ENCODE data around the gene SSH3. TPM values are rescaled to one million over a fixed set of nuclear protein-coding genes. Genes with fewer than 3 reads are reported as not detected.
A peak's percentile ranks its signal among the peaks of the same experiment; 100 is the strongest.

Gene SSH3
- polyA plus RNA-seq, 1 donor = 17.6 TPM

DNA sequence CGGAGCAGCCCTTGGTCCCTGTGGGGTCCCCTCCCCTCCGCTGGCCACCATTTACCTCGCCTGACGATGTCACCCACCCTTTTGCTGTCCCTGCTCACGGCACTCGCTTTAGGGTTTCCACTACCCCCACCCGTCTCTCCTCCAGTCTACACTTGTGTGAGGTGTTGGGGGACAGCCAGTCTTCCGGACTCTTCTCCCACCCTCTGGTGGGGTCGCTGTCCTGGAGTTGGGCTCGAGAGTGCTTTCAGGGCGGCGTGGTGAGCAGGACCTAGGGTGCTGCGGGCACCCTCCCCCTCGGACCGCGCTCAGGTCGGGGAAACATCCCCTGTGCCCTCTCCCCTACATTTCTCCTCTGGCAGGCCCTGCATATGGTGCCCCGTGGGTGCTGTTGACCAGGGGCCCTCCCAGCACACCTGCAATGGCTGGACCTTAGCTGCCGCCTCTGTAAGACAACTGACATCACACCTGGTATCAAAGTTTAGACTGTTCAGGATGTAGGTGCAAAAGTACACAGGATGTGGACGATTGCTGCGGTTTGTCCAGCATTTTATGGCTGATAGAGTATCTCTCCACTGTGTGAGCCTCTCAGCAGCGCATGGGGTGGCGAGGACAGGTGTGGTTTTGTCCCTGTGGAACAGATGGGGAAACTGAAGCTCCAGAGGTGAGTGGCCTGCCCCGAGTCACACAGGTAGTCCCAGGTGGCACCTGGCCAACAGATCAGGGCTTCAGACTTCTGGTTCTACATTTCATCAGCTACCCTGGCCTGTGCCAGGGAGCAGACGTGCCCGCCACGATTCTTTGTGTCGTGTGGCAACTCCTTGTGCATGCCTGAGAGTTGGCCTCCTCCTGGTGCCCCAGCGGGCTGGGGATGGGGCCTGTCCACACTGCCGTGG, 35.9 kb upstream of the SSH3 start:
- no peak for DNase-seq (ENCODE audit: low read depth)

DNA sequence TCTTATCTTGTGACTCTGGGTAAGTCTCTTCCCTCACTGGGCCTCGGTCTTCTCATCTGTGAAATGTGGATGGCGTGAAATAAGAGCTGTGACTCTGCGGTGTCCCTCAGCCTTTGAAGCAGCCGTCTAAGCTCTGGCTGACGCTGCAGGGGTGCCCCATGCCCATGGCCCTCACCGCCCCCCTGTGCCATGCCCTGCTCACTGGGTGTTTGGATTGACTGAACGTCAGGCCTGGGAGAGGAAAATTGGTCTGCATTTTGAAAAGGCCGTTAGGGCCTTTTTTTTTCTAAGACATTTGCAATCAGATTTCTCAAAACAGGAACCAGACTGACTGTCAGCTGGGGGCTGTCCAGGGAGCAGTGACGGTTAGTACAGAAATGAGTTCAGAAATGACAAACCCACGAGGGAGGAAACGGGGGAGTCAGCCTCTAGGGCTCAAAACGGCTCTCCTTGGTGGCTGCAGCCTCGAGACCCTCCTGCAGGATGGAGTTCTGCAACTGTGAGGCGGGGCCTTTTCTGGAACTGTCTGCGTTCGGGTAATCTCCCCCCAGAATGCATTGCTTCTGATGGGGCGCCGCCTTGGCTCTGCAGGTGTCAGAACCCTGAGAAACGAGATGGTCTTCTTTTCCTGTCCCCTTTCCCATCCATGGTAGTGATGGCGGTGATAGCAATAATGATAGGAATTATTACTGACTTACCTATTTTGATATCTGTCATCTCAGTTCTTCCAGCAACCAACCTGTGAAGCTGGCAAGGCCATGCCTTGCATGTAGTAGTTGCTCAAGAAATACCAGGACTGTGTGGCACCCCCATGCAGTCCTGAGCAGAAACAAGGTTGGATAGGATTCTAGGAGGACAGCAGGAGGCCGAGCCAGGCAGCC, 35.0 kb upstream of the SSH3 start:
- no peak for DNase-seq (ENCODE audit: low read depth)

DNA sequence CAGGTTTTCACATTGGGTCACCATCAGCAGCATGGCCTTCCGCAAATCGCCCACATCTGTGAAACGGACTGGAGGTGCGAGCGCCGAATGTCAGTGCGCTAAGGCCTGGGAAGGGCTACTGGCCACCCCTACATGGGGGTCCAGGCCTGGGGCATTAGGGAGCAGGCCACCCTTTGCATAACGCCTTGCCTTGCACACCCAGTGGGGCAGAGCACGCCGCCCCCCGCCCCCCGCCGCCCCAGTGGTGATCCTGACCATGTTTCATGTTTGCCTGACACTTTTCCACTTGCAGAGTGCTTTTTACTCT, 34.4 kb upstream of the SSH3 start:
- no peak for DNase-seq (ENCODE audit: low read depth)

DNA sequence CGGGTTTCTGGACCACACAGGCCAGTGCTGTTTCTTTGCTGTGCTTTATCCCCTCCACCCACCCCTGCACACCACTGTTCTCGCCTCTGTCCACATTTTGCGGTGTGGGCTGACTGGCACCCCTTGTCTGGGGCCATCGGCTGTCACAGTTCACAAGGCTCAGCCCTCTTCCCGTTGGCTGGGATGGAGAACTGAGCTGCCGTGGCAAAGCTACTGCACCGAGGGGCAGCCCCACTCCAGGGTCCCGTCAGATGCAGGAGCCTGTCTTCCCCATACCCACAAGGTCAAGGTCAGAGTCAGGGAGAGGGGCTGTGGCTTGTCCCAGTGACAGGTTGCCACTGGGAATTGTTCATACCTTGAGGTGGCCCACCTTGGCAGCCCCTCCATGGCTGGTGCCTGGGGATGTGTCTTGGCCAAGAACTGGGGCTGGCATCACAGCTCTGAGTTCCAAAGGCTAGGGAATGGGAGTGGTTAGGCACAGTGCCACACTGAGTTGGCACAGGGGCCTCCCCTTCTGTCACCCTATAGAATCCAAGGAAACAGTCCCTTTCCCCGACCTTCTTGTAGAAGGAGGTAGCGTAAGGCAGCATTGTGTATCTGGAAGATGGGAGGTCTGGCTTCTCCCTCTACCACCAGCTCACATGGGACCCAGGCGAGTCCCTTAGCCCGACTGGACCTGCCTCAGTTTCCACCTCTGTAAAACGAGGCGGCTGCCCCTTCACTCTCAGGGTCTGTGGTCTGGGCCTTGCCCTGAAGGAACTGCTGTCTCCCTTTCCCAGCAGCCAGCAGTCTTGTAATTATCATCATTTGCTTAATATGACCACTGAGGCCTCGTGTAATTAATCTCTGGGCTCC, 33.7 kb upstream of the SSH3 start:
- DNase-seq (ENCODE audit: low read depth) = no peak

DNA sequence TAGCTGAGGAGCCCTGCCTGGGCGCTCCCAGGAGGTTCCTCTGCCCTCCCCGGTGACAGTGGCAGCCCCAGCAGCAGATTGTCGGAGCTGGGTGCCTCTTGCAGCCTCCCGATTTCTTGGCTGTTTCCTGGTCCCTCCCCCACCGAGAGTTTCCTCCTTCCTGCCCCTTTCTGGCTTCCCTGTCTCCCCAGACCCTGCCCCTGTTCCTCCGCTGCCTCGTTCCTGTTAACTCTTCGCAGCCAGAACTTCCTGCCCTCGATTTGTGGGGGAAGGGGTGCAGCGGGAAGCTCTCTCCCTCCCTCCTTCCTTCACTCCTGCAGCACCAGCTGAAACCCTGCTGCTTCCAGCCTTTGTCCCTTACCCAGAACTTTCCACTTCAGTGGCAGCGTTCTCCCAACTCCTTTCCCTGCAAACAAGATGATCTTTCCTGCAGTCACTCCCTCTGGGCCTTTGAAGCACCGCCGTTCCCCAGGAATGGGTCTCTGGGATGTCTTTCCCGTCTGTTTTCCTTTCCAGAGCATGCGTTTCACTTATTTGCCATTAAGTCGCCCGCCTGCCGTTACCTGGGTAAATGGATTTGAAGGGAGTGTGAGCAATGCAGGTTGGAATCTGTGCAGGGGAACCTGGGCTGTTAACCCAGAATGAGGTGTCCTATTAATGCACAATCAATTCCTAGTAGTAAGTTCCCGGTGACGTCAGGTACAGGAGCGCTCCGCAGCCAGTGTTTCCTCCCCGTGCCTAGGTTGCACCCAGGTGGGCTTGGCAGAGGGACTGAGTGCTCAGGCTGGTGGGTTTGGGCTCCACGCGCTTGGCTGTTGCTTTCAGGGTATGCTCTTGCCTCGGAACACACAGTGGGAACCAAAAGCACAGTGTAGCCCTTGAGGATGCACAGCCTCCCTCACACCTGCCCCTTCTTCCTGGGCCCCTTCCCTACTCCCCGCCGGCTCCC, 32.8 kb upstream of the SSH3 start:
- DNase-seq (ENCODE audit: low read depth) = peak; percentile 36

DNA sequence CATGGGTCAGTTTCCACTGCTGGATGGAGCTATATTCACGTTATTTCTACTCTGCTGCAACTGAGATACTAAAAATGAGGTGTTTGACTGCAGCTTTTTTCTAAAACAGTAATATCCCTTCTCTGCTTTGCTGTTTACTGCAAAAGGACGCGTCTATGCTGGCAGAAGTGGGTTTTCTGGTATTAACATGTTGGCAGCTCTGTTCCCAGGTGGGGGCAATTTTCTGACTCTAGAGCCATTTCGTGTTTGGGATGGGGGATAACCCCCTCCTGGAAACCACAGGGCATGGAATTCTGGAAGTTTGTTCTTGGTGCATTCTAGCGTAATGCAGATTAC, 32.2 kb upstream of the SSH3 start:
- DNase-seq (ENCODE audit: low read depth) = no peak

DNA sequence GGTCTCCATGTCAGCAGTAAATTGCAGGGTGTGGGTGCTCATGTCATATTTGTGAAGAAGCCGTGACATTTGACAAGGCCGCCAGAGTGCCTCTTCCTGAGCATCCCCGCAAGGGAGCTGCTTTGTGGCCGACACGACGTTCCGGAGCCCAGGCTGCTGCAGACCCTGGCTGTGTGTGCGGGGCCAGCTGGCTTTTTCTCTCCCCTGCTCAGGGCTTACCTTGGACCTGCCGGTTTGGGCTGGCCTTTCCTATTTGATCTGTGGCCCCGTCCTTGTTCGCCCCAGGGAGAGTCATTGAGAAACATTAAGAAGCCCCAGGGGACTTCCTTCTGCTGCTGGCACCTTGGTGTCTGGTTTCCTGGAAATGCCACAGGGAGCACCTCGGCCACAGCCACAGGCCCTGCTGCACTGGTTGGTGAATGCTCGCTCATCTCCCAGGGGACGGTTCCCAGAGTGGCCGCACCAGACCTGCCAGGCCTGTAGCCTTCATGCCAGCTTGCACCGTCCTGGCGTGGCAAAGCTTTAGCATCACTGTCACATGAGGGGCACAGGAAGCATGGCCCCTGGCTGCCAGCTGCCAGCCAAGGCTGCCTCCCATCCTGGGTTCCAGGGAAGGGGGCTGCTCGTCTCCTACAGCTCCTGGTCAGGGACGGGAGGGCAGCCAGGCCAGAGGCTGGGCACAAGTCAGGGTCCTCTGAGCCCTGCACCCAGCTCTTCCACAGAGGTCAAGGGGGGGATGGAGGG, 31.6 kb upstream of the SSH3 start:
- DNase-seq (ENCODE audit: low read depth) = no peak

DNA sequence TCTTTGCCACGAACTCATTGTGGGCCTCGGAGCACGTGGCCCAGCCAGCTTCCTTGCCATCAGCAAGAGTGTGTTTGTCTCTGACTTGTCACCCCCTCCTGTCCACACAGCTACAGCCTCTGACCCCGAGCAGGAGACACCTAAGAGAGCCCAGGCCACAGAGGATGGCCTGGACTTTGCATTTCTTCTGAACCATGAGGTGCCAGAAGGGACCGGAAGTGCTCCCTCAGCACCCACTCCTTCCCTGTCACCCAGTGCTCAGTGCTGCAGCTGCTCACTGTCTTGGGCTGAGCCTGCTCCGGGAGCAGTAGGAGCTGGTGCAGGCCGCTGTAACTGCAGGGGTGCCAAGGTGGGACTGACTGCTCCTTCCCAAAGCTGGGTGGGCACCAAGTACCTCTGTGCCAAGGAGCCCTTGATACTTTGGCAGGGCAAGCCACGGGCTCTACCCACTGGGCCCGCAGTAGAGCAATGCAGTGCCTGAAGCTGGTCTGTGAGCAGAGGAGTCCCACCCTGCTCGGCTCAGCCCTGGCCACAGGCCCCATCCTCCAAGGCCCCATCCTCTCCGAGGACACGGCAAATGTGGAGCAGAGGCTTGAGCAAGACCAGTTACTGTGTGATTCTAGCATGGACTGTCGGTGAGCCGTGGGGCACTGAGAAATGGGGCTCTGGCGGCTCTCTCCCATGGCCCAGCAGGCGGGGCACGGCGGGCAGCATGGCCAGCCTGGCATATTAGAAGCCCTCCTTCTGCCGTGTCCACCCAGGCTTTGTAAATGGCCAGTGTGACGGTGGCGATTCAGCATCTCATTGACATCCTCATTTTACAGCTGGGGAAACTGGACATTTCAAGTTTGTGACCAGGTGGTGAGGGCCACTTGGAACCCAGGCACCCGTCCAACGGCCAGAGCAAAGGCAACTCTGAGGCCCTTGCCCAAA, 30.7 kb upstream of the SSH3 start:
- DNase-seq (ENCODE audit: low read depth) = no peak

DNA sequence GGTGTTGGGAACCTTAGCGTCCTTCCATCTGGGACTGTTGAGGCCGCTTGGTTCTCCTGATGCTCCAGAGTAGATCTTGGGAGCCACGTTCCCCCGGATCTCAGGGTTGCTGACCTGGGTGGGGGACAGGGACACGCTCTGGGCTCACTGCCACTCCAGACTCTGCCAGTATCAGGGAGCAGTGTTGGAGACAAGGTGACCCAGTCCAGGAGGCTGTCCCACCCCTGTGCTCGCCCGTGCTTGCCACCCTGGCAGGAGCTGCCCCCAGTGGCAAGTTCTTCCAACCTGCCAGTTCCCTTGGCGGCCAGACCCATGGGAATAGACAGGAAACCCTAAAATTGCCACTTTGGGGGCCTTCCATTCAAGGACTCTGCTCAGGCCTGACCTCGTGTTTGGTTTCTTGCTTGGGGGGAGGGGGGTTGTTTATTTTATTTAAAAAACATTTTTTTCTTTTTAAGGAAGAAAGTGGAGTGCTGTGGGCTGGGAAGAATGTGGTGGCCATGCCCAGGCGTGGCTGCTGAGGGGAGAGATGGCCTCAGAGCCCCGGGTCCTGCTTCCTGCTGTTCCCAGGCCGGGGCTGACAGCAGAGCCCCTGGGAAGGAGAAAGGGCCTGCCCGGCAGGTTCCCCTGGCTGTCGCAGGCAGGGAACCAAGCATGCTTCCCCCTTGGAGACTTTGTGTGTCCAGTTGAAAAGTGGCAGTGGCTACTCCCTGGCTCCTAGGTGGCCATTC, 29.9 kb upstream of the SSH3 start:
- no peak for DNase-seq (ENCODE audit: low read depth)

DNA sequence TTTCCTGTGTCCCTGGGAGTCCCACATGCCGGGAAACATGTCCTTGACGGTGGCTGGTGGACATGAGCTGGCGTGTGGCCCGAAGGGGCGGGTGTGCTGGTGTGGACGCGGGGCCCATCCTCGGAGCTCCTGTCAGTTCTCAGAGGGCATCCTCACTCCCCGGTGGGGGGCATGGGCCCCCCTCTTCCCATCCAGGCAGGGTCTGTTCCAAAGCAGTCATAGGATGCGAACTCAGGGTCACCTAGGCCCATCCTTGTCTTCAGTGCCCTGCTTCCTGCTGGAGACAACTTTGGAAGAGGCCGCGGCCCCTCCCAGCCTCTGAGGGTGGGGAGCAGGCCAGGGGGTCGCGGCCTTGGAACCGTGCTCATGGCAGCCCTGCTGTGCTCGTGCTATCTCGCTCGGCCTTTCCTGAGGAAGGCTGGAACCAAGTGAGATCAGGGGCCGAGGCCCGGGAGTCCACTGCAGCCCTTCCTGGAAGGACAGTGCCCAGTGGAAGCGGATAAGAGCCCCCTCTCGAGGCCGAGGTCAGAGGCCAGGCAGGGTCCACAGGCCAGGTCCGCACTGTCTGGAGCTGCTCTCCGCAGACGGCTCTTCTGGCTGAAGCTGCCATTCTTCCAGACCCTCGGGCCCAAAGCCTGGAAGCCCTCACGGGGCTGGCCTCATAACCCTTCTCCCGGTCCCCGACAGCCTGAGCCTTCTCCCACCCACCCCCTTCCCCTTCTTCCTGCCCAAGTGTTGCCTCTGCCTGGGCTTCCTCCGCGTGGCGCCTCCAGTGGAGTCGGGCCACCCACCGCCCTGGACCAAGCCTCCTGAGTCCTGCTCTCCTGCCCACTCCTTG, 28.3 kb upstream of the SSH3 start:
- DNase-seq (ENCODE audit: low read depth) = no peak

DNA sequence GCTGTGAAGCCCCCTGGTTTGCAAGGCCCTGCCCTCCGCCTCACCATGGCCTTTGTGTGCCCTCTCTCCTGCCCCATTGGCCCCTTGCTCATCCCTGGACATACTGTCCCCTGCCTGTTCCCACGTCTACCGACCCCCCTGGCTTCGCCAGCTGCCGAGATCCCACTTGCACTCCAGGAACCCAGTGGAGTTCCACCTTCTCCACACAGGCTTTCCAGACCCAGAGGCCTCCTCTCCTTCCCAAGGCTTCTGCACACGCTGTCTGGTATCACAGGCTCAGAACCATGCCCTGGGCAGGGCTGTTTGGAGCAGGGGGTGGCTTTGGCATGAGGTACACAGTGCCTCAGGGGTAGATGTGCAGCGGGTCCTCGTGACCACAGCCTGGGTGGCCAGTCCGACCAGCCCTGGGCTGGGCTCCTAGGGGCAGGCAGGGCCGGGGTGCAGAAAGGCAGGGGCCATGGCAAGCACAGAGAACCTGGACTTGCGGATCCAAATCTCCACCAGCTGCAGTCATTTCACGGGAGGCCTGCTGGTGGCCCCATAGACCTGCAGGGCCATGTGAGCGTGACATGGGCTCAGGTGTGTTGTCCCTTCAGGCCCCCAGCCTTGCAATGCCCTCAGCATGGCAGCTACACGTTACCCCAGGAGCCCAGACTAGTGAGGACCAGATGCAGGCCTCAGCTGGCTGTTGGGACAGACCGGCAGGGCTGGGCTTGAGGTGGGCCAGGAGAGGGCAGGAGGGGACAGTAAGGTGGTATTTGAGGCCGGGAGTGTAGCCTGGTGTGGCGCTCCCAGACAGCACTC, 27.5 kb upstream of the SSH3 start:
- no peak for DNase-seq (ENCODE audit: low read depth)

DNA sequence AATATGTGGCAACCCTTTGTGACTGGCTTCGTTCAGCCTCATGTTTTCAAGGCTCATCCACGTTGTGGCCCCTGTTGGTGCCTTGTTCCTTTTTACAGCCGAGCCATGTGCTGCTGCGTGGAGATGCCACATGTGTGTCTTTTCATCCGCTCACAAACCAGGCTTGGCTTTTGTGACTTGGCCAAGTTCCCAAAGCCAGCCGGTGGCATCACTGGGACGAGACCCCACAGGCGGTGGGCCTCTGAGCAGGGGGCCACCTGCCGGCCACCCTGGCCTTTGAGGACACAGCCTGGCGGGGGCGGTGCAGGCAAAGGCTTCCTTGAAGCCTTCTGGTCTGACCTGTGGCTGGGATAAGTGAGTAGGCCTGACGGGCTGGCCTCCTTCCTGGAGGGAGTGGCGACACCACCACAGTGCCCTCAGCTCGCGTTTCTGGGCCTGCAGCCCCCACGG, 26.5 kb upstream of the SSH3 start:
- DNase-seq (ENCODE audit: low read depth) = no peak

DNA sequence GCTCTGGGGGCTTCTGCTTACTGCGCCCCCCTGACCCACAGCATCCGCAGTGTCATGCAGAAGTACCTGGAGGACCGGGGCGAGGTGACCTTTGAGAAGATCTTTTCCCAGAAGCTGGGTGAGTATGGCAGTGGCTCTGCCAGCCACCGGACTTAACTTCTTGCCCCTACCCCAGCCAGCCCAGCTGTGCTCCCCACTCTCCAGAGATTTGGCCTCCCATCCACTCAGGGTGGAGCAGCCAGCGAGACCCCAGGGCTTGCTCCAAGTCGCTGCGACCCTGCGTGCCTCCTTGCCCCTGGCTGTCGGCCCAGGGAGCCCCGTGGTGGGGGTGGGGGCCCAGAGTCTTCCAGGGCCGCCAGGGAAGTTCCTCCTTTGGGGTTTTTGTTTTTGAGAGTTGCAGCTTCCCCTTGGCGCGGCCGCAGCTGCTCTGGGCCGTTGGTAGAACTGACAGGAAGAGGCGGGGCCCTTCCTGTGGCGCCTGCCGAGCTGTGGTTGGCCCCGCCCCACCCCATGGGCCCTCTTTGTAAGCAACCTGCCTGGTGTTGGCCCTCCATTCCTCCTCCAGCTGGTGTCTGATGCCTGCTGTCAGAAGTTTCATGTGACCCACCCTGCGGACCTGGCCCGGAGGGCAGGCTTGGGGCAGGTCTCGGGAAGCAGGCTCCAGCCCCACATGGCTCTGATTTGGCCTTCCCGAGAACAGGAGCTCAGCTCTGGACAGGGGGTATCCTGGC, 25.9 kb upstream of the SSH3 start:
- no peak for DNase-seq (ENCODE audit: low read depth)

DNA sequence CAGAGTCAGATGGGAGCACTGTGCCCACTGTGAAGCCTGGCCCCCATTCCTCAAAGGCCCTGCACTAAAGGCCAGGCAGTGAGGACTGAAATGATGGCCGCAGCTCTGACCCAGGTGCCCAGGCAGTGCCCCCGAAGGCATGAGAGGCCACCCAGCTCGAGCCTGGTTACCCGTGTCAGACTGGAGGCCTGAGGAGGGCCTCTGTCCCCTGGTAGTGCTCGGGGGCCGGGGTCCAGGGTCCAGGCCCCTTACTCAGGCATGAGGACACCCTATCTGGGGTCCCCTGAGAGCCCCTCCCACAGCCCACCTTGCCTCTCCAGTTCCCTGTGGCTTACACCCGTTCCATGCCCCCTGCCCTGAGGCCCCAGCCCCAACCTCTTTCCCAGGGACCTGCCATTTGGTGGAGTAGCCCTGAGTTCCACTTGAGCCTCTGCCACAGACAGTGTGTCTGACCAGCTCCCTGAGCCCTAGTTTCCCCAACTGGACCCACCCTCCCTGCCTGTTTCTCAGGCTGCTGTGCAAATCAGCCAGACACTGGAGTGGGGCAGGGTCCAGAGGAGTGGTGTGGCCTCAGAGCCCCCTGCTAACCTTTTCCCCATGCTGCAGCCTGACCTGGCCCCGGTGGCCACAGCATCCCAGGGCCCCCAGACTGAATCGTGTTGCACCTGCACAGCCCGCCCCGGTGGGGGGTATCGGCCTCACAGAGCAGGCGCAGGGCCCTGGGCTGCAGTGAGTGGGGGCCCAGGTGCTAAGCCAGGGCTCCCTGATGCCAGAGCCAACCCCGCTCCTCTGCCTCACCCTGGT, 25.0 kb upstream of the SSH3 start:
- DNase-seq (ENCODE audit: low read depth) = no peak

DNA sequence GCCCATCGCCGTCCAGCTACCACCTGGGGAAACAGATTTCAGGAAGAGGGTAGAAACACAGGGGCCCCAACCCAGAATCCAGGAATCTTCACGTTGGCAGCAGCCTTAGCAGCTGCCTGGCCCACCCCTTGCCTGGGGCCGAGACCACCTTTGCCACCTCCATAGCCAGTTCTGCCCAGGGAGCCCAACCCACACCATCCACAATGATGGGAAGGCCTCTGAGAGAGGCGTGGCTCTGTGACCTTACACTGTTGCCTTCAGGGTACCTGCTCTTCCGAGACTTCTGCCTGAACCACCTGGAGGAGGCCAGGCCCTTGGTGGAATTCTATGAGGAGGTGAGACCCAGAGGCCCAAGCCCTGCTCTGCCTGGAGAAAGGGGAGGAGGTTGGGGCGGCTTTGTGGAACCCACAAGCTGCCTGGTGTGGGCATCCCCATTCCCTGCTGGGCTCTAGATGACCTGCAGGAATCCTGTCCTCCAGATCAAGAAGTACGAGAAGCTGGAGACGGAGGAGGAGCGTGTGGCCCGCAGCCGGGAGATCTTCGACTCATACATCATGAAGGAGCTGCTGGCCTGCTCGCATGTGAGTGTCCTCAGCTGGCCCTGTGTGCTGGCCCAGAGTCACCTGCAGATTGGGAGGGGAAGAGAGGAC, 24.3 kb upstream of the SSH3 start:
- DNase-seq (ENCODE audit: low read depth) = no peak

Measured in forelimb muscle (tissue), 1 donor.